HL-60 (cell line): ENCODE measurements around the gene TGFBI.

Experiments used
- DNase-seq, 2 experiments: peaks; one replicate each; pipeline ENCODE4 v3.0.0-alpha.2; 2010 to 2020; ENCODE audit warnings: low read depth in 1 of 2, low spot score in 1 of 2
- H3K27ac ChIP-seq: fragments of 250-450 bp; sonication (Bioruptor Pico); replicated peaks from 2 replicates; pipeline ENCODE4 v1.5.1; 2020; ENCODE audit warnings: mild to moderate bottlenecking, moderate library complexity
- H3K27me3 ChIP-seq: fragments of 250-450 bp; sonication (Bioruptor Pico); 2 replicates; pipeline ENCODE4 v1.5.1; 2021; ENCODE audit warnings: mild to moderate bottlenecking, moderate library complexity; ENCODE audit not compliant: insufficient read depth, poor library complexity, severe bottlenecking
- H3K4me3 ChIP-seq: replicated peaks from 2 replicates; pipeline ENCODE4 v1.5.1; 2011; ENCODE audit warnings: mild to moderate bottlenecking, control low read depth, low read length; ENCODE audit not compliant: insufficient read depth
- GABPA ChIP-seq: IDR thresholded peaks from 2 replicates; pipeline ENCODE4 v1.6.1; 2012; ENCODE audit warnings: low read depth
- POLR2AphosphoS5 ChIP-seq: IDR thresholded peaks from 2 replicates; pipeline ENCODE4 v1.6.1; 2012; ENCODE audit warnings: low read depth
- SPI1 ChIP-seq: IDR thresholded peaks from 2 replicates; pipeline ENCODE4 v1.6.1; 2012; ENCODE audit warnings: low read depth, mild to moderate bottlenecking, borderline replicate concordance
- long read RNA-seq: library from polyadenylated mRNA; unstranded; transcript quantifications from one replicate; pipeline ENCODE4 v2.0.0, GENCODE V29; 2020
- TF ChIP-seq, protein P1 (sequence below): IDR thresholded peaks from one replicate; pipeline ENCODE4 v1.5.1; 2011; ENCODE audit warnings: low read length, control low read depth, inconsistent platforms; ENCODE audit not compliant: insufficient read depth
- TF ChIP-seq, protein P2 (sequence below): IDR thresholded peaks from 2 replicates; pipeline ENCODE4 v1.6.1; 2012; ENCODE audit warnings: low read depth; ENCODE audit not compliant: insufficient replicate concordance

Gene TGFBI
- long read RNA-seq = 0 reads

GRCh38 chr5:136028782-136029742 lies at the start of gene TGFBI:
TGFBI (plus strand) TSS chr5:136028988; CDS start chr5:136029056, 68 bp downstream.
- H3K4me3 ChIP-seq = no peak within 1 kb of the TSS

GRCh38 chr5:135978993-135979392 lies 49.8 kb upstream of the TGFBI start:
- TF ChIP-seq POLR2AphosphoS5 = no peak
- no peak for TF ChIP-seq SPI1
- TF ChIP-seq, protein P1, sequence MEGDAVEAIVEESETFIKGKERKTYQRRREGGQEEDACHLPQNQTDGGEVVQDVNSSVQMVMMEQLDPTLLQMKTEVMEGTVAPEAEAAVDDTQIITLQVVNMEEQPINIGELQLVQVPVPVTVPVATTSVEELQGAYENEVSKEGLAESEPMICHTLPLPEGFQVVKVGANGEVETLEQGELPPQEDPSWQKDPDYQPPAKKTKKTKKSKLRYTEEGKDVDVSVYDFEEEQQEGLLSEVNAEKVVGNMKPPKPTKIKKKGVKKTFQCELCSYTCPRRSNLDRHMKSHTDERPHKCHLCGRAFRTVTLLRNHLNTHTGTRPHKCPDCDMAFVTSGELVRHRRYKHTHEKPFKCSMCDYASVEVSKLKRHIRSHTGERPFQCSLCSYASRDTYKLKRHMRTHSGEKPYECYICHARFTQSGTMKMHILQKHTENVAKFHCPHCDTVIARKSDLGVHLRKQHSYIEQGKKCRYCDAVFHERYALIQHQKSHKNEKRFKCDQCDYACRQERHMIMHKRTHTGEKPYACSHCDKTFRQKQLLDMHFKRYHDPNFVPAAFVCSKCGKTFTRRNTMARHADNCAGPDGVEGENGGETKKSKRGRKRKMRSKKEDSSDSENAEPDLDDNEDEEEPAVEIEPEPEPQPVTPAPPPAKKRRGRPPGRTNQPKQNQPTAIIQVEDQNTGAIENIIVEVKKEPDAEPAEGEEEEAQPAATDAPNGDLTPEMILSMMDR = no peak
- no peak for TF ChIP-seq GABPA
- TF ChIP-seq, protein P2, sequence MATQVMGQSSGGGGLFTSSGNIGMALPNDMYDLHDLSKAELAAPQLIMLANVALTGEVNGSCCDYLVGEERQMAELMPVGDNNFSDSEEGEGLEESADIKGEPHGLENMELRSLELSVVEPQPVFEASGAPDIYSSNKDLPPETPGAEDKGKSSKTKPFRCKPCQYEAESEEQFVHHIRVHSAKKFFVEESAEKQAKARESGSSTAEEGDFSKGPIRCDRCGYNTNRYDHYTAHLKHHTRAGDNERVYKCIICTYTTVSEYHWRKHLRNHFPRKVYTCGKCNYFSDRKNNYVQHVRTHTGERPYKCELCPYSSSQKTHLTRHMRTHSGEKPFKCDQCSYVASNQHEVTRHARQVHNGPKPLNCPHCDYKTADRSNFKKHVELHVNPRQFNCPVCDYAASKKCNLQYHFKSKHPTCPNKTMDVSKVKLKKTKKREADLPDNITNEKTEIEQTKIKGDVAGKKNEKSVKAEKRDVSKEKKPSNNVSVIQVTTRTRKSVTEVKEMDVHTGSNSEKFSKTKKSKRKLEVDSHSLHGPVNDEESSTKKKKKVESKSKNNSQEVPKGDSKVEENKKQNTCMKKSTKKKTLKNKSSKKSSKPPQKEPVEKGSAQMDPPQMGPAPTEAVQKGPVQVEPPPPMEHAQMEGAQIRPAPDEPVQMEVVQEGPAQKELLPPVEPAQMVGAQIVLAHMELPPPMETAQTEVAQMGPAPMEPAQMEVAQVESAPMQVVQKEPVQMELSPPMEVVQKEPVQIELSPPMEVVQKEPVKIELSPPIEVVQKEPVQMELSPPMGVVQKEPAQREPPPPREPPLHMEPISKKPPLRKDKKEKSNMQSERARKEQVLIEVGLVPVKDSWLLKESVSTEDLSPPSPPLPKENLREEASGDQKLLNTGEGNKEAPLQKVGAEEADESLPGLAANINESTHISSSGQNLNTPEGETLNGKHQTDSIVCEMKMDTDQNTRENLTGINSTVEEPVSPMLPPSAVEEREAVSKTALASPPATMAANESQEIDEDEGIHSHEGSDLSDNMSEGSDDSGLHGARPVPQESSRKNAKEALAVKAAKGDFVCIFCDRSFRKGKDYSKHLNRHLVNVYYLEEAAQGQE = no peak
- H3K27ac ChIP-seq = no peak overlapping the region

More at GRCh38 chr5:136028782-136029742, at the start of gene TGFBI:
- Histone ChIP-seq H3K27me3 (no peaks in the 10 kb centered on the region), H3K27ac (no peak within 1 kb of the TSS)
- TF ChIP-seq POLR2AphosphoS5 (no peak), GABPA (no peak), SPI1 (no peak)
- TF ChIP-seq, protein P1 = no peak
- TF ChIP-seq, protein P2 = no peak
- no peak for DNase-seq

GRCh38 chr5:135979510-135979909 lies 49.3 kb upstream of the TGFBI start:
- H3K4me3 ChIP-seq = no peak overlapping the region
- no peaks in the 10 kb centered on the region for H3K27me3 ChIP-seq
- TF ChIP-seq GABPA (no peak), SPI1 (no peak), POLR2AphosphoS5 (no peak)
- TF ChIP-seq, protein P2 = no peak
- TF ChIP-seq, protein P1 = no peak
- no peak for DNase-seq
- H3K27ac ChIP-seq = no peak overlapping the region

More at GRCh38 chr5:135978993-135979392, 49.8 kb upstream of the TGFBI start:
- no peak for DNase-seq
- no peak overlapping the region for H3K4me3 ChIP-seq
- H3K27me3 ChIP-seq = no peaks in the 10 kb centered on the region
